ENCODE data around the gene PANK4.

Gene PANK4

DNA sequence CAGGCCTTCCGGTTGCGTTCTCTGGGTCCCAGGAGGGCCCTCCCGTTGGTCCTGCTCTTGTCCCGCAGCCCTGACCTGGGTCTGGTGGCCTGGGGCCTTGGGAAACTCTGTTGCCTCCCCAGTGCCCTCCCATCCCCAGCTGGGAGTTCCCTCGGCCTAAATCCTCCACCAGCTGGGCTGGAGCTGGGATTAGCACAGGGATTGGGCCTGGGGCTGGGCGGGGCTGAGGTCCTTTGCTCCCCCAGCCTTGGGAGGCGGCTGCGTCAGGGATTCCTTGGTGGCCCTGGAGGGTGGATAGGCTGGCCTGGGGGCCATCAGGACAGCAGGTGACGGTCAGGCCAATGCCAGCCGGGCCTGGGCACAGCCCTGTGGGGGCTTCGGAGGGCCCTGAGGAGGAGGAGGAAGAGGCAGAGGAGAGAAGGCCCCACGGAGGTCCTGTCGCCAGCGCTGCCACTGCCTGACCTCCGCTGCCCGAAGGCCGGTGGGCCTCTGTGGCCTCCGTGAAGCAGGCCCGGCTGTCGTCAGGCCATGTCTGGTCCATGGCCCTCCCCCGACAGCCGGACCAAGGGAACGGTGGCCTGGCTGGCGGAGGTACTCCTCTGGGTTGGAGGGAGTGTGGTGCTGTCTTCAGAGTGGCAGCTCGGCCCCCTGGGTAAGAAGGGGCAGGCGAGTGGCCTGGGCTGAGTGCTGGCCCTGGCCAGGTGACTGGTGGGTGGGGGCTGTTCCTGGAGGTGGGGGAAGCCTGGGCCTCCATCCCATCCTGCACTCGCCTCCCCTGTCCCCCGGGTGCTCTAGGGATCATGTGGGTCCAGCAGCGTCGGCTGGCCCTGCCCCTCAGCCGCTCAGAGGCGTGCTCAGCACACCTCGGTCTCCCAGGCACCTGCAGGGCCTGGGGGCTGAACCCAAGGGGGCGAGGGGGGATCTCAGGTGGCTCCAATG, 50.1 kb downstream of the PANK4 start, which contains the start of gene PLCH2:
Gene PLCH2 (plus strand): TSS at position 229 of the 939 bp plus-strand sequence. CDS start 300 bp downstream, at position 529.
- DNase-seq (ENCODE audit: low spot score), result no peak

DNA sequence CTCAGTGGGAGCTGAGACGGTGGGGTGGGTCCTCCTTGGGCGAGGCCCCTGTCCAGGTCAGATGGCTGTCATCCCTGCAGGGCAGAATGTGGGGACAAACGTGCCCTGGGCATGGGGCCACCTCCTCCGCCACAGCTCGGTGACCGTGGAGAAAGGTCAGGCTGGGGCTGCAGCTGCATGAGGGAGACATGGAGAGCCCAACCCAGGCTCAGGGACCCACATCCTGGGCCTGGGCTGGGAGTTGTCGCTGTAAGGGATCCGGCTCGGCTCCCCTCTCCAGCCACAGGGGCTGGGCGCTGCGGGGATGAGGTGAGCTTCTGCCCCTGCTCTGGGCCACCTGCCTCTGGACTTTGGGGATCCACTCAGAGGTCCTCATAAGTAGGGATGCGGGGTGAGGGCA, 50.8 kb downstream of the PANK4 start:
- DNase-seq (ENCODE audit: low spot score), result no peak

DNA sequence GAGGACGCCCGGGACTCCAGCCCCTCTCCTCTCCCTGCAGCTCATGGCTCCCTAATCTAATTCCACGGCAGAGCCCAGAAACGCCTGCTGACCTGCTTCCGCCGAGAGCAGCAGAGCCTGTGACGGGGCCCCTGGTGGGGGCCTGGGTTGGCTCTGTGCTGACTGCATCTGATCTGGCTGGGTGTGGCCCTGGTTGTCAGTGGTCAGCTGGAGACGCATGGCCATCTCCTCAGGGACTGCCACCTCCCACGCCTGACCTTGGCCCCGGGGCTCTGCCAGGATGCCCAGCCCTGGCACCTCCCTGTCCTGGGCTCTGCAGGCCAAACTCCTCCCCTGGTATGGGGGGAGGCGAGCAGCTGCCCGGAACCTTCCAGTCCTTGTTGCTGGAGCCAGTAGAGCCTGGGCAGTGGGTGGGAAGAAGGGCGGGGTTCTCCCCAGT, 51.4 kb downstream of the PANK4 start:
- DNase-seq (ENCODE audit: low spot score), result no peak

DNA sequence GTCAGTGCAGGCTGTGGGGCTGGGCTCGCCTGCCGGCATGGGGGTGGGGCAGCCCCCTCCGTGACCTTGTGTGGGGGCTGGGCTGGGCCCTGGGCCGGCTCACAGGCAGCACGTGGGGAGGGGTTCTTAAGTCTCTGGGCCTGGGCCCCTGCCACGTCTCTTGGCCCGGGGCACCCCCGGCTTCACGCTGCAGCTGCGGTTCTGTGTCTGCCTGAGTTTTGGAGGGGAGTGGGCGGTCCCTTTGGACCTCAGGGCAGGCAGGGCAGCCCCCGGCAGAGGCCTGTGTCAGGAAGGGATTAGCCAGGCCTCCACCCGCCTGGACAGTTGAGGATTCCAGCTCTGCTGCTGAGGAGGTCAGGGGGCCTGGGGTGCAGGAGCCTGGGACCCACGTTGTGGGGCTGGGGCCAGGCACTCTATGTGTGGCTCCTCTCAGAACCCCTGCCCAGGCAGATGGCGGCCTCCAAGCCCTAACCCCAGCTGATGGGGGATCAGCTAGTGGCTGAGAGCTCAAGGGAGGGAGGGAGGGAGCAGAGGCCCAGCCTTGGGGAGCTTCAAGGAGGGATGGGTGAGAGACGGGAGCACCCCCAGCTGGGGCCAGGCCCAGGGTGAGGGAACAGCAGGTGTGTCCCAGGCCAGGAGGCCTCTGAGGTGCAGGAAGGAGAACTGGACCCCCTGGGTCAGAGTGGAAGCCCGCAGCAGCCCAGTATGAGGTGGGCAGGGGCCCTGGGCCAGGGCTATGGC, 52.1 kb downstream of the PANK4 start:
- no peak for DNase-seq (ENCODE audit: low spot score)

DNA sequence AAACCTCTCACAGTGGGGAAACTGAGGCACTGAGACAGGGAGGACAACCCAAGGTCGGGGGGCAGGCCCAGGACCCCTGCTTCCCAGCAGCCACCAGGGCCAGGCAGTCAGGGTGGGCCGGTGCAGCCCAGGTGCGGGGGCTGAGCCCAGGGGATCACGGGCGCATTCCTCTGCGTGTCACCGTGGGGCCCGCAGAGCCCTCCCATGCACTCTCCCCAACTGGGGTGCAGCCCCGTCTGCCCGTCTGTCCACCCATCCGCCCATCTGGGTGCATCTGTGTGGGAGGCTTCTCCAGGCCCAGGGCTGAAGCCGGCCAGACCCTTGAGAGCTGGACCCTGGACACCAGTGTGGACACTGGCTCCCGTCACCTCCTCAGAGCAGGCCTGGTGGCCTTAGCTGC, 53.2 kb downstream of the PANK4 start:
- no peak for DNase-seq (ENCODE audit: low spot score)

DNA sequence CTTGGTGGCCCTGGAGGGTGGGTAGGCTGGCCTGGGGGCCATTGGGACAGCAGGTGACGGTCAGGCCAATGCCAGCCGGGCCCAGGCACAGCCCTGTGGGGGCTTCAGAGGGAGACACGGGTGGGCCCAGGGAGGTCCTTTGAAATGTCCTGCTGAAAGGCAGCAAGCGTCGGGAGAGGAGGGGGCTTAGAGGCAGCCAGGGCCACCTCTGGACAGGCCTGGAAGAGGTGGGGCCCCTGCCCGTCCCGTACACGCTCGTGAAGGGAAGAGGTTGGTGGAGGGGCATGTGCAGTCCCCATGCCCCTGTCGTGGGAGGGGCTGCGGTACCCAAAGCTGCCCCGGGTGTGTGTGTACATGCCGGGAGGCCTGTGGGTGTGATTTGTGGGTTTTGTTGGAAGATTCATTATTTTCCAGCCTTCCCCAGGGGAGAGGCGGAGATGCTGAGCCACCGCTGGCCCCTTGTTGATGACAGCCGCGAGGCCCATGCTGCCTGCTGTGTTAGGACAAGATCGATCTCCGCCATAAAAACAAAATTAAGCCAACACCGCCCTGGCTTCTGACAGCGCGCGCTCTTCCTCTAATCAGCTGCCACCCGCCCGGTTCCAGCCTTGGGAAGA, 53.7 kb downstream of the PANK4 start:
- DNase-seq (ENCODE audit: low spot score), result no peak

DNA sequence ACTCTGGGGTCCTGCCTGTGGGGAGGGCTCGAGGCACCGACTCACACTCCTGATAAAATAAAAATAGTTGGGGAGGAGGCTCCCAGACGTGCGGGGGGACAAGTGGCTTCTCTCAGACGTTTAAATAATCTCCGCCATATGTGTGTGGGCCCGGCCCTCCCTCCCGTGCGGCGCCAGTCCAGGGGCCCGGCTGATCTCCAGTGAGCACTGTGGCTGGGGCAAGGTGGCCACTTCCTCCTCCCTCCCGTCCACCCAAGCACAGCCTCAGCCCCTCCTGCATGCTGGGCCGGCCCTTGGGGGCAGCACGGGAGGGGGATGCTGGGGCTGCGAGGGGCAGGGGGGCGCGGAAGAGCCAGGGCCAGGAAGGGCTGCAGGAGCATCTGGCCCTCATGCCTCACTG, 54.3 kb downstream of the PANK4 start:
- no peak for DNase-seq (ENCODE audit: low spot score)

DNA sequence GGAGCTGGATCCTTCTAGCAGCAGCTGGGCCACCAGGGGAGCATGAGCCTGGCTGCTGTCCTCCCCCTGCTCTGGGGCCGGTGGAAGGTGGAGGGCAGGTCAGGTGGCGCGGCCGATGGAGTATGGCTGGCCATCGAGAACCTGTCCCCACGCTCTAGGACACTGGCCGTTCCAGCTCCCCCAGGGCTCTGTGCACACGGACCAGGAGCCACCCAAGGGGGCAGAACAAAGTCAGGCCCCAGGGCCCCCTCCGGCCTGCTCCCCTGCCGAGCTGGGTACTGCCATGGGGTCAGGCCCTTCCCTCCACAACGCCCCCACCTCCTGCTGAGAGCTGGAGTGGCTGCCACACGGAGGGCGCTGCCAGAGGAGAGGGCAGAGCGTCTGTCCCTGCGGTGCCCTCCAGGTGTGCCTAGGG, 54.8 kb downstream of the PANK4 start:
- DNase-seq (ENCODE audit: low spot score), result no peak

DNA sequence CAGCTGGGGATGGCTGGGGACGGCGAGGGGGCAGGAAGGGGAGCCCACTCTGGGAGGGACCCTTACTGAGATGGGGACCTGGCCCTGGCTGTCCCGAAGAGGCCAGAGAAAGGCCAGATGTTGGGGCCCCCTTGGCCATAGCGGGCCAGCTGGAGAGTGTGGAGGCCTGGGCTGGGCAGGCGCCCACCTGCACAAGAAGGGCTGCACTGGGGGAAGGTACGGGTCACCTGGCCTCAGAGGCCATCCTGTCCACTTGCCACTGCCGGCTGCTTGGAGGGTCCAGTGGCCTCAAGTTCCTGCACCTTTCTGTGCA, 55.3 kb downstream of the PANK4 start:
- no peak for DNase-seq (ENCODE audit: low spot score)

DNA sequence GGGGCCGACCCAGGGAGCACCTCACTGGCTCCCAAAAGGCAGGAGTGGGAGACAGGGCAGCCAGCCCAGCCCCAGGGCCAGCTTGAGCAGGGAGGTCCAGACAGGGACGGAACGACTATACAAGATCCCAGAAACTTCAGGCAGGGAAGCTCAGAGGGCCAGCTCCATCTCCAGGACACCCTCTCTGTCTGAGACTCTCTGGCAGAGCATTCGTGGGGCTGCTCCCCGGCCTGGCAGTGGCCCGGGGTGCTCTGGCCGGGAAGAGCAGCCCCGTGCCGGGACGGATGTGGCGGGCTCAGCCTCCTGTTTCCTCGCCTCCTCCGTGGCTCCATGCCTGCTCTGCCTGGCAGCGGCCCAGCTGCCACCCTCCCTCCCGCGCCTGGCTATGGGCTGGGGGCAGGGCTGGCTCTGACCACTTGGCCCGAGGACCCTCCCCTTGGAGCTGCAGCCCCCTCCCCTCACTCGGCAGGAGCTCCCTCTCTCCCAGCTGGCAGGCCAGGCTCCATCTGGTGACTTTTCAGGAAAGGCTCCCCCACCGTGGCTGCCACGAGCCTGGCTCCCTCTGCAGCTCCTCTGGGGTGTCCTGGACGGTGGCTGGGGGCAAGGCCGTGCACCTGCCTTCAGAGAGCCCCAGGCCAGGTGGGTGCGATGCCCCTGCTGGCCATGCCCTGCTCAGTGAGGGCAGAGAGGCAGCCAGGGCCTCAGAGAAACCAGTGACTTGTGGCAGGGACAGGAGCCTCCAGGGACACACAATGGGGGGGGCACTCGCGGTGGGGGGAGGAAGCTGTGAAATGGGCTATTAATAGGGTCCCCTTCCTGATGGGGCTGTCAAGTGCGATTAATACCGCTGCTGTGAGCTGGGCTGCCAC, 55.9 kb downstream of the PANK4 start:
- peak; percentile 7 for DNase-seq (ENCODE audit: low spot score)

DNA sequence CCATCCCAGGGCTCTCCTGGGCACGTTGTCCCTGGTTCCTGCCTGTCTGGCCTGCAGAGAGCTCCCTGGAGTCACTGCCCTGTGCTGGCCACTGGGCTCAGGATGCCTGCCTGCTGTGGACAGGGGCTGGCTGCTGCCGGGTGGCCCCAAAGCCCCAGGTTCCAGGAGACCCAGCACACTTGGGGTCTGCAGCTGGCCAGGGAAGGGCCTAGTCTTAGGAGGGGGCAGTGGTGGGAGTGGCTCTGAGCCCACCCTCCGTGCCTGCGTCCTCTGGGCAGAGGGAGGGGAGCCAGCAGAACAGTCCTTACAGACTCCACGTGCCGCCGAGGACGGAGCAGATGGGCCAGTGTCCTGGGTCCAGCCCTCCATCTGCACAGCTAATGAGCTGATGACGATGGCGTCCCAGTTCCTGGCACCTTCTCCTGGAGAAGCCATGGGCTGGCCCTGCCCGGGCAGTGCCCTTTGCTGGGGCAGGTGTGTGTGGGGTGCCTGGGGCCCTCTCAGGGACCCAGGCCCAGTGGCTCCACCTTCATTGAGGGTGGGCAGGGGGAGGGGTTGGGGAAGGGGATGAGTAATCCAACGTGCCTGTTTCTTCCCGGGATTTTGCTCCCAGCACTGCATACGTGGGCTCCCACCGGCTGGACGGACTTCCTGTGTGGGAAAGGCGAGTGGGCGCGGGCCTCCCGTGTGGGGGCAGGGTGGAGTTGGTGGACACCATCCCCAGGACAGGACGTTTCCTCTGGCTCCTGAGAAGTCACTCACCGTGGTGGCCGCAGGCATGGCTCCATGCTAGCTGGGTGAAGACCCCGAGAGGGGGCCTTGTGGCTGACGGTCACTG, 57.1 kb downstream of the PANK4 start:
- DNase-seq (ENCODE audit: low spot score), result no peak

DNA sequence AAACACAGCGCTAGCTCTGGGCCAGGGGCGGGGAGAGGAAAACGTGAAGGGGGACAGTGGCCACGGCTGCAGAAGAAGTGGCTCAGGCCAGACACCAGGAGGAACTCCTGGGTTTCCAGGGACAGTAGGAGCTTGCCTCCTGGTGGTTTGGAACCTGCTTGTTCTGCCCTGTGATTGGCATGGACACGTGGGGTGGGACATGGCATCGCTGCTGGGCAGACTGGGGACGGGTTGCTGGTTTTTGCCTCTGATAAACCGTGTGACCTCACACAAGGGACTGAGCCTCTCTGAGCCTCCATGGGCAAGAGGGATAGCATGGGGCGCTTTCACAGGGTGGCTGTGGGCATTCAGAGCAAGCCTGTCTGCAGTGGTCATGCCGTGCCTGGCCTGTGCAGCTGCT, 57.9 kb downstream of the PANK4 start:
- DNase-seq (ENCODE audit: low spot score), result no peak

DNA sequence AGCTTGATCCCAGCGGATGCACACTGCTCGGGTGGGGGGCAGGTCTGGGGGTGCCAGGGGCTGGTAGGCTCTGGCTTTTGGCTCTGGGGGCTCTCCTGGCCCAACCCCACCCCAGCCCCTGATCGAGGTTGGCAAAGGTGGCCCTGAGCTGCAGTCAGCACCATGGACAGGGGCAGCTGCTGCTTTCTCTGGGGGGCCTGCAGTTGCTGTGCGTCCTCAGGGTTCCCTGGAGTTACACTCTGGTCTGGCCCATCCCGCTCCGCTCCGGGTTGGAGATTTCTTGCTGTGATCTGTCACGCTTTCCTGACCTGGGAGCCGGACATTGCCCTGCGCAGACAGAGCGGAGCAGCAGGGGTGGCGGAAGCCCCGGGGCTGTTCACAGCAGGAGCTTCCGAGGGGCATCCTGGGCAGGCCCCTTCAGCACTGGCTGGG, 58.3 kb downstream of the PANK4 start:
- DNase-seq (ENCODE audit: low spot score), result no peak

DNA sequence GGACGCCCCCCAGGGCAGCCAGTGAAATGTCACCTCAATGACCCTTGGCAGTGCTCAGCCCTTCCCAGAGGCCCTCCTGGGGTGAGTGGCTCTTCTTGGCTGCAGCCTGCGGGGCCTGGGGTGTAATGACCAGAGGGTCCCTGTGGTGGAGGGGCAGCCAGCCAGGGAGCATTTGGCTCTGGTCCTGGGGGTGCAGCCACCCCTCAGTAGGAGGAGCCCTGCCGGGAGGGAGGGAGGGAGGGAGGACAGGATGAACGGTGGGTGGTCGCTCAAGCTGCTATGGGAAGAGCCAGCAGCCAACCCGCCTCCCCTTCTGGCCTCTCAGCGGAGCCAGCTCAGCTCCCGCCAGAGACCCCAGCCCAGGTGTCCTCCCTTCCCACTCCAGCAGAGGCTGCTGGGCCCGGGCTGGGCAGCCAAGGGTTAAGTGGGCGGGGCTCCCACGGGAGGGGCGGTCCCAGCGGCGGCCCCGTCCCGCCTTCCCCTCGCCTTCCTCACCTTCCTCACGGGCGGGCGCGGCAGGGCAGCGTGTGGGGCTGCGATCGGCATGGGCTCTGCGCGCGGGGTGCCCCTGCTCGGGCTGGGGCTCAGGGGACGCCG, 59.3 kb downstream of the PANK4 start:
- peak; percentile 16 for DNase-seq (ENCODE audit: low spot score)

DNA sequence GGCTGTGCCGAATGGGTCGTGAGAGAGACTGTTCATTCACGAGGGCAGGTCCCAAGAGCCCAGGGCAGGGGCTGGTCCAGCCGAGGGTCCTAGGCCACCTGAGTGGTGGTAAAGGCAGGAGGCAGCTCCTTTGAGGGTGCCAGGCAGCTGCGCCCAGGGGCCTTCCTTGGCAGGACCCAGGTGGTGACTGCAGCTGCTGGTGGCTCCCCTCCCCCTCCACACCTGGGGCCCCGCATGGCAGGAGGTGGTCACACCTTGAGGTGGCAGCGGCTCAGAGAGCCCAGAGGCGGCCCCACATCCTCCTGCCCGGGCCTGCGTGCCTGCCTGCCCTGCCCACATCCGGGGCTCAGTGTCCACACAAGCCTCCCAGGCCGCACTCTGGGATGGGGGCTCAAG, 60.1 kb downstream of the PANK4 start:
- no peak for DNase-seq (ENCODE audit: low spot score)

DNA sequence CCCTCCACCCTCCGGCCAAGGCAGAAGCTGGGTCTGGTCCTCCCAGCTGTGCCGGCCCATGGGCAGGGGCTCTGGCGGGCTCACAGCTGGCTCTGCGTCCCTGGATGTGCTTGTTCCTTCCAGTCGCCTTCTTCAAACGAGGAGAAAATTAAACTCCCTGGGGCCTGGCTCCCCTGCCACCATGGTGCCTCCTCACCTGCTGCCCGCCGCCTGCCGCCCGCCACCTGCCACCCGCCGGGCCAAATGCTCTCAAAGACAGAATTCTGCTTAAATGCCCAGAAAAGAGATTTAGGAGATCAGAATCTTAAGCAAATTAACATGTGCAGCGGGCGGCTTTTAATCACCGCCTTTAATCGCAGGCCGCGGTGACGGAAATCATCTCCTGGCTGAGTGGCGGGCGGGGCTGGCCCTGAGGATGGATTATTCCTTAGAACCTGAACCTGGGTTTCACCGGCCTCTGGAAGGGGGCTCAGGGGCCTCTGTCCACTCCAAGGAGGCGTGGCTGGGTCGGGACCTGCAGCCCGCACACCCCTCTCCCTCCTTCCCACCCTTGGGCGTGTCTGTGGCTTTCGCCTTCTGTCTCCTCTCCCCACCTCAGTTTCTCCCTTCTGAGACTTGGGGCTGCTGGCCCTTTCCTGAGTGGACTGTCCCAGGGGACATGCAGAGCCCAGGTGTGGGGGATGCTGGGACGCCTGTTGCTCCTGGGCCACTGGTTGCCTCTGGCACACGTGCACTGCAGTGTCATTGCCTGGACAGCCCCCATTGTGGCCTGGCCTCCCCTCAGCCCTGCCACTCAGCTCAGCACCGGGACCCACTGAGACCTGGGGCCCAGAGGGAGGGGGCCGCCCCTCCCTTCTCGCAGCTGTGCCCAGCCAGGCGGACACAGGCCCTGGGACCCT, 60.8 kb downstream of the PANK4 start:
- no peak for DNase-seq (ENCODE audit: low spot score)

DNA sequence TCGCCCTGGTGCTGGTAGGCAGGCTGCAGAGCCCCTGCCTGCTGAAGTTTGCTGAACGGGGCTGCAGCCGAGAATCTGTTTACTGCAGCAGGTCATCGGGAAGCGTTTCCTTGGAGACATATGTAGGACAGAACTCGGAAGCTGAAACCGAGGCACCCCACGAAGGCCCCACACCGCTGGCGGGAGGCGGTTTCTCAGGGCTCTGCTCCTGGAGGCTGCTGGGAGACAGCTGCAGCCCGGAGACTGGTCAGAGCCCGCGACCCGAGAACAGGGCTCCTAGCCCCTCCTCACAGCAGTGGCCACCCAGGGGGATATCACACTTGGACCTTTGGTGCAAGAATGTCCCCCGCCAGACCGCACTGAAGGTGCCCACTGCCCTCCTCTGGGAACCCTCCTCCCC, 63.0 kb downstream of the PANK4 start:
- no peak for DNase-seq (ENCODE audit: low spot score)

DNA sequence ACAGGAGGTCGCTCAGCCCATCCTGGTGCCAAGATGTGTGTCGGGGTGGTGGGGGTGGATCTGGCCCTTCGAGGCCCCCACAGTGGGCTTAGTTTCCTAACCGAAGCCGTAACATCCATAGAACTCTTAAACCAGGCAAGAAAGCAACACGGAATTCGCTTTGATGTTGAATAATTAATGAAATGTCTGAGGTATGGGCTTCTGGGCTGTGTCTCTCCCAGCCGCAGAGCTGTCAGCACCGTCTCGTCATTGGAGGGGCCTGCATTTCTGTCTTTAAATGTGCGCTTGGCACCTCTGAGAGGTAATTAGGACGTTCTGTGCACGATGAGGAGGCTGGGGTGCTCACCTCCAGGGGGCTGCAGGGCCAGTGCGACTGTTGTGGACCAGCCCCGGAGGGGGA, 63.6 kb downstream of the PANK4 start:
- DNase-seq (ENCODE audit: low spot score), result no peak

DNA sequence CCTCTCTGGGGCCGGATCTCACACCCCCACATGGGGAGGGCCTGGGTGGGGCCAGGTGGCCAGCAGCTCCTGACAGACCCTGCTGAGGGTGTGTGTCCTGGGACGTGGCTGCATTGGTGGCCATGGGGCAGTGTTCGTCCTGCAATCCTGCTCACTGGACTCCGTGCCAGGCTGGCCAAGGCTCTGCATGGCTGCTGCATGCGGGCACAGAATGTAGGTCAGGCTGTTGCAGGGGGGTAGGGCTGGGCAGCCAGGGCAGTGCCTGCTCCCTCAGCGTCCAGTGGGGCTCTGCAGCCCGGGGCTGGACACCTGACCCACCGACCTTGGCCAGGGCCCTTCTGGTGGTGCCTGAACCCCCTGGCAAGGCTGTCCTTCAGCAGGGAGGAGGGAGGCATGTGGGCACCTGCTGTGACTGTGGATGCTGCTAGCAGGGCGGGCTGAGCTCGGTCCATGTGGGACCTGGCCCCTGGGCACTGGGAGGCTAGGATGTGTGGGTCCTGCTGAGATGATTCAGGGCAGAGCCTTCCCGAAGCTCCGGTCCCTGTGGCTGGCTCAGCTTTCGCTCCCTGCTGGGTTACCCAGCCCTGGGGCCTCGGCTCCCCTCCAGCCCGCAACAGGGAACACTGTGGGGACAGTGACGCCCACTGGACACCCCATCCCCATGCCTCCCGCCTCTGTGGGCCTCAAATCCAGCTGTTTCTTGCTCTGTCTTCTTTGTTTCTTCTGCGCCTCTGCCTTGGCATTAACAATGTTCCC, 65.2 kb downstream of the PANK4 start:
- DNase-seq (ENCODE audit: low spot score), result no peak
